Fibroblast of lung (primary cell): ENCODE data around the gene HTRA3.

Experiments
- EZH2 ChIP-seq: IDR thresholded peaks from 2 replicates; pipeline ENCODE4 v1.5.1; 2012; ENCODE audit warnings: low read length, control low read depth, mild to moderate bottlenecking; ENCODE audit errors: missing control alignments
- TF ChIP-seq, protein P1 (sequence below), 2 donors: IDR thresholded peaks in 1 of 2; conservative IDR thresholded peaks in 1 of 2; 1 replicate in 1 of 2; 2 replicates in 1 of 2; pipeline ENCODE4 v1.5.1; 2011 to 2012; ENCODE audit warnings: low read length in 2 of 2, control low read depth in 1 of 2, inconsistent platforms in 1 of 2, low read depth in 1 of 2, mild to moderate bottlenecking in 1 of 2

DNA sequence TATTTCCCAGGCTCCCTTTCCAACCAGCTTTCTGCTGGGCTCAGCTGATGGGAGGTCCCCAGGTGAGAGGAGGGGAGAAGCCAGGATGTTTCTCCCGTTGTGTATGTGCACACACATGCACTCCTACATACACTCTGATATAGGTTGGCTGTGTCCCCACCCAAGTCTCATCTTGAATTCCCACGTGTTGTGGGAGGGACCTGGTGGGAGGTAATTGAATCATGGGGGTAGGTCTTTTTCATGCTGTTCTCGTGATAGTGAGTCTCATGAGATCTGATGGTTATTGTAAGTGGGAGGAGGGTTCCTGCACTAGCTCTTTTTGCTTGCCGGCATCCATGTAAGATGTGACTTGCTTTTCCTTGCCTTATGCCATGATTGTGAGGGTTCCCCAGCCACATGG is 11.7 kb upstream of the HTRA3 start:
- TF ChIP-seq, protein P1, sequence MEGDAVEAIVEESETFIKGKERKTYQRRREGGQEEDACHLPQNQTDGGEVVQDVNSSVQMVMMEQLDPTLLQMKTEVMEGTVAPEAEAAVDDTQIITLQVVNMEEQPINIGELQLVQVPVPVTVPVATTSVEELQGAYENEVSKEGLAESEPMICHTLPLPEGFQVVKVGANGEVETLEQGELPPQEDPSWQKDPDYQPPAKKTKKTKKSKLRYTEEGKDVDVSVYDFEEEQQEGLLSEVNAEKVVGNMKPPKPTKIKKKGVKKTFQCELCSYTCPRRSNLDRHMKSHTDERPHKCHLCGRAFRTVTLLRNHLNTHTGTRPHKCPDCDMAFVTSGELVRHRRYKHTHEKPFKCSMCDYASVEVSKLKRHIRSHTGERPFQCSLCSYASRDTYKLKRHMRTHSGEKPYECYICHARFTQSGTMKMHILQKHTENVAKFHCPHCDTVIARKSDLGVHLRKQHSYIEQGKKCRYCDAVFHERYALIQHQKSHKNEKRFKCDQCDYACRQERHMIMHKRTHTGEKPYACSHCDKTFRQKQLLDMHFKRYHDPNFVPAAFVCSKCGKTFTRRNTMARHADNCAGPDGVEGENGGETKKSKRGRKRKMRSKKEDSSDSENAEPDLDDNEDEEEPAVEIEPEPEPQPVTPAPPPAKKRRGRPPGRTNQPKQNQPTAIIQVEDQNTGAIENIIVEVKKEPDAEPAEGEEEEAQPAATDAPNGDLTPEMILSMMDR (conservative IDR thresholded peaks at IDR 0.05 in 1 of 2, IDR thresholded peaks at IDR 0.05 in 1 of 2; ENCODE audit: low read depth in 1 of 2, low read length in 2 of 2) = no peak
- no peak for TF ChIP-seq EZH2
